NCI-H82 treated with DMSO at 0.1 percent for 48 hours (cell line): ENCODE data around the gene M6PR.

Source experiments
- DNase-seq: peaks from one replicate; lab custom pipeline; 2025; ENCODE audit not compliant: unreplicated experiment; lab: John Stamatoyannopoulos, UW

The M6PR gene

DNA sequence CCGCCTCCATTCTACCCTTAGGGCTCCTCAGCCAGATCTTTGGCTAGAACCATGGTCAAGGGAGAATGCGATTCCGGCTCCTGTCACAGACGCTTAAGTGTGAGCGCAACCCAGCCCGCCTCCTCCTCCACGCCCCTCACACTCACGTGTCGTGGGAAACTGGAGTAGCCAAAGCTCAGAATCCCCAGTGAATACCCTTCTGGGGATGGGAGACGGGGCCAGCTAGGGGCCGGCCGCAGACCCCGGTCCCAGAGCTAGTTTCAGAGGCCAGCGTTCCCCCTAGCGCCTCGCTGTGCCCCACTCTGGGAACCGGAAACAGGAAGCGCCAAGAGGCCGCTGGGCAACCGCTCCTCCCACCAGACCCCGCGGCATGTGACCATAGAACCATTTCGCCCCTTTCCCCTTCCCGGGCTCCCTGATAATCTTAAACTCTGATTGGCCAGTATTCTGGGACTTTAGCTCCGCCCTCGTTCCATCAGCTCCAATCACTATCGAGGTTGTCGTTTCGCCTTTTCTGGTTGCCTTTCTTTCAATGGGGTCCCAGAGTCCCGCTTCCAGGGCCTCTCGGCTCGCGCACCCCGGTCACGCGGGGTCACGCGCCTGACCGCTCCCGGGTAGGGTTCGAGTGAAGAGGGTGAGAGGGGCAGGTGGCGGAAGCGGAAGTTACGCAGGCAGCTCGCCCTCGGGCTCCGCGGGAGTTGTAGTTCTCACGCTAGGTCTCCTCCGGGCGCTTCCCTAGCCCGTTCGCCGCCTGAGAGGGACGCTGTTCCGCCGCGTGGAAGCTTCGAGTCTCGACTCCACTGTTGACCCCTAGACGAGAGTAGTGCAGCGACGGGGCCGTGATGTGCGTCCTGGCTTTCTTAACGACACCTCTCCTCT, at the start of gene M6PR:
TSS of gene M6PR (minus strand) at position 304 of the 879 bp plus-strand sequence. CDS start 3,241 bp downstream, outside the sequence.
- DNase-seq = peak; percentile 96

GRCh38 chr12:8996682-8997405, 47.4 kb upstream of the M6PR start:
- no peak for DNase-seq

DNA sequence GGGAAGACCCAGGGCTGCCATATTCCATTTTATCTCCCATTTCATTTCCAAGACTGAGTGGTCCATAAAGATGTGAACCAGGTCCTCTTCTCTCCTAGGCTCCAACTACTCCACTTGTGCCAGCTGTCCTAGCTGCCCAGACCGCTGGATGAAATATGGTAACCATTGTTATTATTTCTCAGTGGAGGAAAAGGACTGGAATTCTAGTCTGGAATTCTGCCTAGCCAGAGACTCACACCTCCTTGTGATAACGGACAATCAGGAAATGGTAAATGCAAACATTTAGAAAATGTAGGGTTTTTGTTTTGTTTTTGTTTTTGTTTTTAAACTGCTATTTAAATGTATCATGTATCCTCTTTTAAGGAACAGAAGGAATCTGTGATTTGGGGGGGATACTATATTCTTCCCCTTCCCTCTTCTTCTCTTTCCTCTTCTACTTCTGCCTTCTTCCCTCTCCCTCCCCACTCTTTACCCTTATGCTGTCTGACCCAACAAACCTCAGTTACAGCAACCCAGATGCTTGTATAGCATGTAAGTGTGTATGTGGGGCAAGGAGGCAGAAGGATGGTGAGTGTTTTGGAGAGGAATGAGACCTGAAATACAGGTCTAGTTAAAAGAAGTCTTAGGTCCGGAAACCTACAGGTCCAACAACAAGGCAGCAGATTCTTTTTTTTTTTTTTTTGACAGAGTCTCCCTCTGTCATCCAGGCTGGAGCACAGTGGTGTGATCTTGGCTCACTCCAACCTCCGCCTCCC, 45.8 kb upstream of the M6PR start:
- no peak for DNase-seq

DNA sequence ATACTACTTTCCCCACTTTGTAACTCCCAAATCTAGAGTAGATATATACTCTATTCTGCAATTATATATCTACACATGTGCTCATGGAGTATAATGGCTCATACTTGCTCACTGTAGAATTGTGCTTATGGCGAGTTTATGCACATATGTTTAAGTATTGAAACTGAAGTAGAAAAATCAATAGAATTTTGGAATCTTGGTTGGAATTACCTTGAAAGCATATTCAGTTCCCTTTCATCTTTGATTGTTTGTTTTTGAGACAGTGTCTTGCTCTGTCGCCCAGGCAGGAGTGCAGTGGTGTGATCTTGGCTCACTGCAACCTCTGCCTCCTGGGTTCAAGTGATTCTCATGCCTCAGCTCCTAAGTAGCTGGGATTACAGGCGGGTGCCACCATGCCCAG, 44.4 kb upstream of the M6PR start:
- no peak for DNase-seq

- DNase-seq = no peak
These were observed 42.2 kb upstream of the M6PR start for GRCh38 chr12:8991371-8992345.

DNA sequence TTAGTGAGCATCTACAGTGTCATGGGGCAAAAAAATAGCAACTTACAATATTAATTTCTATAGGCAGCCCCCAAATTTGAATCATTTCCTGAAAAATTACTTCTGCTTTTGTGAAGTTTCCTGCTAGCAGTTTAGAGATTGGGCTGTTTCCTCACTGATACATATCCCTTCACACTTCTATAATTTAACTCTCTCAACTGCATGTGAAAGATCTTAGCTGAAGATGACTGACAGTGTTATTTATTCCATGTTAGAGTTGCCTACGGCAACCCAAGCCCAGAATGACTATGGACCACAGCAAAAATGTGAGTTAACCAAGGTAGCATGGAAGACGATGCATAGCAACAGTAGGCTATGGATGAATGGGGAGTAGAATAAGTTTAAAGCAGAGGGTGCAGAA, 40.0 kb upstream of the M6PR start, which contains the start of gene KLRG1:
TSS of gene KLRG1 (plus strand) at position 134 of the 400 bp plus-strand sequence. CDS start at position 224, 90 bp downstream.
- no peak for DNase-seq

DNA sequence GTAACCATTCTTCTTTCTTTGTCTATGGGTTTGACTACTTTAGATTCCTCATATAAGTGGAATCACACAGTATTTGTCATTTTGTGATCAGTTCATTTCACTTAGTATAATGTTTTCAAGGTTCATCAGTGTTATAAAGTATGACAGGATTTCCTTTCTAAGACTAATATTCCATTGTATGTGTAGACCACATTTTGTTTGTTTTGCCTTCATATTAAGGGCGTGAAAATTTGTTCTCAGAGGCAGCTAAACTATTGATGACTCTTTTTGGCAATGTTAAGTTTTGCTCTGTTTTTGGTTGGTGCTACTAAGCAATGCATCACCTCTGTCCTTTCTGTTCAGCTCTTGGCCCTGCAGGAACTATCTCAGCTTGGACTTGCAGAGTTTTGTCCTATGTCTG, 38.2 kb upstream of the M6PR start:
- no peak for DNase-seq

DNA sequence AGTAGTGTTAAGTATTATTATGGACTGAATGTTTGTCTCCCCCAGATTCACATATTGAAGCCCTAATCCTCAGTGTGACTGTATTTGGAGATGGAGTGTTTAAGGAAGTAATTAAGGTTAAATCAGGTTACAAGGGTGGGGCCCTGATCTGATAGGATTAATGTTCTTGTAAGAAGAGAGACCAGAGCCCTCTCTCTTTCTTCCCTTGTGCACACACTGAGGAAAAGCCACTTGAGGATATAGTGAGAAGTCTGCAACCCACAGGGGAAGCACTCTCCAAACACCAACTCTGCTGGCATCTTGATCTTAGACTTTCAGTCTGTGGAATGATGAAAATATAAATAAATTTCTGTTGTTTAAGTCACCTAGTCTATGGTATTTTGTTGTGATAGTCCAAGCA, 37.7 kb upstream of the M6PR start:
- peak; percentile 90 for DNase-seq

DNA sequence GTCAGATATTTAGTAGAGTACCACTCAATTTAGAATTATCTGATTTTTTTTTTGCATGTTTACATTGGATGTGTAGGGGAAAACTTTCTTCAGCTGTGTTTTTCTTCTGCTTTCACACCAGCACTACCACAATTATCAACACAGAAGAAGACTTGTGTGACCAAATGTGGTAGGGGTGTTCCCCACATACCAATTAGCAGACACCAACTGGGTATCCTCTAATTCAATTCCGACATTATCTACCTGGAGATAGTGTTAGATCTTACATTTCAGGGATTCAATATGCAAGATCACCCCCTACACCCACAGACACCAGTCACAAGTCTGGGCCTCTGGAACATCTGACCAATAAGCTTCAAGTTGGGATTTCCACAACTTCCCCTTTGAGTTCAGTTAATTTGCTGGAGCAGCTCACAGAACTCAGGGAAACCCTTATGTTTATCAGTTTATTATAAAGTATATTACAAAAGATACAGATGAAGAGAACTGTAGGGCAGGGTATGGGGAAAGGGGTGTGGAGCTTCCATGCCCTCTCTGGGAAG, 35.8 kb upstream of the M6PR start:
- no peak for DNase-seq

DNA sequence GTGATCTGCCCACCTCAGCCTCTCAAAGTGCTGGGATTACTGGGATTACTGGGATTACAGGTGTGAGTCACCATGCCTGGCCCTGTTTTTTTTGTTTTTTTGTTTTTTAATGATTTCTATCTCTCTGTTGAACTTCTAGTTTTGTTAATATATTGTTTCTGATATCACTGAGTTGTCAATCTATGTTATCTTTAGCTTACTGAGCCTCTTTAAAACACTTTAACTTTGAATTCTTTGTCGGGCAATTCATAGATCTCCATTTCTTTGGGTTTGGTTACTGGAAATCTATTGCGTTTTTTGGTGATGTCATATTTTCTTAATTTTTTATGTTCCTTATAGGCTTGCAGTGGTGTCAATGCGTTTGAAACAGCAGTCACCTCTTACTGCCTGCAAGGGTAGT, 30.7 kb upstream of the M6PR start:
- no peak for DNase-seq

GRCh38 chr12:8970432-8970831, 21.0 kb upstream of the M6PR start:
- no peak for DNase-seq

GRCh38 chr12:8969861-8970411, 20.5 kb upstream of the M6PR start:
- no peak for DNase-seq

DNA sequence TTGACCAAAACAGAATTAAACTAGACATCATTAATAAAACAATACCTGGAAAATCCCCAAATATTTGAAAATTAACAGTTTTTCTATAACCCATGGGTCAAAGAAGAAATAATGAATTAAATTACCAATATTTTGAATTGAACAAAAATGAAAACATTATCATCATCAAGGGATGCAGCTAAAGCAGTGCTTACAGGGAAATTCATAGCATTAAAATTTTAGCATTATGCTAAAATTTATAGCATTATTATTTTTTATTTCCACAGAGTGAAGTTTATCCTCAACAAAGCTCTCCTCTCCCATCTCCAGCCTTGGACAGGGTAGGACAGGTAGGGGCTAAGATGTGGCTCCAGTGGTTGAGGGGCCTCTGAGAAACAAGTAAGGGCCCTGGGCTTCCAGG, 19.3 kb upstream of the M6PR start:
- DNase-seq = no peak

DNA sequence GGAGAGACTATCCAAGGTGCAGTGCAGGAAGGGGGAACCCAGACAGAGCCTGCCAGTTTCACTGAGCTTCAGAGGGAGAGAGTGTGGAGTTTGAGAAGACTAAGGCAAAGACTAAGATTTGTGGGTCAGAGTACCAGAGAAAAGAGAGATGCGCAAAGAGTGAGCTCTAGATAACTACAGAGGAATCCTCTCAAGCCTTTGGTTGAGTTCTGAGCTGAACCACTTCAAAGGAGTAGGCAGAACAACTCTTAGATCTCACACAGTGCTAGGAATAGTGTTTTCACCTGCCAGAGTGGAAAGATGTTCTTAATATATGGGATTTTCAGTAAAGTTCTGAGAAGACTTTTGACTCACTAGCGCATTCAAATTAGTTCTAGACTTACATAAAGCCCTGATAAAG, 10.7 kb upstream of the M6PR start:
- DNase-seq = no peak

DNA sequence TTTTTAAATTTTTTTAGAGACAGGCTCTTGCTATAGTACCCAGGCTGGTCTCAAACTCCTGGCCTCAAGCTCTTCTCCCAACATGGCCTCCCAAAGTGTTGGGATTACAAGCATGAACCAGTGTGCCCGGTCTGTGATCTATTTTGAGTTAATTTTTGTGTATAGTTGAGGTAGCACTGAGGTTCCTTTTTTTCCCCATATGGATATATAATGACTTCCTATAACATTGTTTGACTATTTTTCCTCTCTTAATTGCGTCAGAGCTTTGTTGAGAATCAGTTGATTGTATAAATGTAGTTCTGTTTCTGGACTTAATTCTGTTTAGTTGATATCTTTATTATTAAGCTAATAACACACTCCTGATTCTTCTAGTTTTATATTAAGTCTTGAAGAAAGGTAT, 8.6 kb upstream of the M6PR start:
- no peak for DNase-seq

DNA sequence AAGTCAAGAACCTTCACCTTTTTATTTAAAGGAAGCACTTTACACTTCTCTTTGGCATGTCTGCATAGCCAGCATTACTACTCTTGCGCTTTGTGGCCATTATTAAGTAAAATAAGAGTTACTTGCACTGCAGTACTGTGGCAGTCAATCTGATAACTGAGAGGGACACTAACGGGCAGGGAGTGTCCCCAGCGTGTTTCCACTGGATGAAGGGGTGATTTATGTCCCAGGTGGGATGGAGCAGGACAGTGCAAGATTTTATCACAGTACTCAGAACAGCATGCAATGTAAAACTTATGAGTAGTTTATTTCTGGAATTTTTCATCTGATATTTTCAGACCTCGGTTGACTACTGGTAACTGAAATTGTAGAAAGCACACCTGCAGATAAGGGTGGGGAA, 8.1 kb upstream of the M6PR start:
- no peak for DNase-seq

DNA sequence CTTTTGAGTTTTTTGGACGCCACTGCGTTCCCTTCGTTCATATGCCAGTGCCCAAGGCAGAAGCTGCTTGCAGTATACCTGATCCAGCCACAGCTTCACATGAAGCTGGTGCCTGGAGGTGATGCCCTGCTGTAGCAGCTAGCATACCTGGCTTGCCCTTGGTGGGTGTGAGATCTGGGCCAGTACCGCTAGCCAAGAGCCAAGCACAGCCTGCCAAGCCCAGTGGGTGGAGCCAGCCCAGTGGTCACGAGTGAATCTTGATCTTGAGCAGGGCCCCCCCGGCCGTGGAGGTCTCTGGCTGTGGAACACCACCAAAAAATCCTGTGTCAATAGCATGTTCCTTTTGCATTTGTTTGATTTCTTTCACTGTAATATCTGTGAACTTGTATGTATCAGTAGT, 7.3 kb upstream of the M6PR start:
- no peak for DNase-seq

DNA sequence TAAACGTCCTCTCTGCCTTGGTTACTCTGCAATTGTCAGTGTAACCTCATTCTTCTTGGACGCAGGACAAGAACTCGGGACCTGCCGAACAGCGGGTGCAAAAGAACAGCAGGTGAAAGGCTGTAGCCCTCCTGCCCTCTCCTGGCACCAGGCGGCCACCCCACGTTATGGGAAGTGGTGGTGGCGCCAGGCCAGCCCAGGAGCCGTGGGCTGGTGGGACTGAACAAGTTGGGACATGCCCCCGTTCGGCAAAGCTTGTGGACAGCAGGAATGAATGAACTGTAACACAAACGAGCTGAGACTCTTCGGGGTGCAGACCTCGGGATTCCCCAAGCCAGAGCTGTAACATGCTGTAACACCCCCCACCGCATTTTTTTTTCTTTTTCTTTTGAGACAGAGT, 6.6 kb upstream of the M6PR start:
- DNase-seq = no peak

DNA sequence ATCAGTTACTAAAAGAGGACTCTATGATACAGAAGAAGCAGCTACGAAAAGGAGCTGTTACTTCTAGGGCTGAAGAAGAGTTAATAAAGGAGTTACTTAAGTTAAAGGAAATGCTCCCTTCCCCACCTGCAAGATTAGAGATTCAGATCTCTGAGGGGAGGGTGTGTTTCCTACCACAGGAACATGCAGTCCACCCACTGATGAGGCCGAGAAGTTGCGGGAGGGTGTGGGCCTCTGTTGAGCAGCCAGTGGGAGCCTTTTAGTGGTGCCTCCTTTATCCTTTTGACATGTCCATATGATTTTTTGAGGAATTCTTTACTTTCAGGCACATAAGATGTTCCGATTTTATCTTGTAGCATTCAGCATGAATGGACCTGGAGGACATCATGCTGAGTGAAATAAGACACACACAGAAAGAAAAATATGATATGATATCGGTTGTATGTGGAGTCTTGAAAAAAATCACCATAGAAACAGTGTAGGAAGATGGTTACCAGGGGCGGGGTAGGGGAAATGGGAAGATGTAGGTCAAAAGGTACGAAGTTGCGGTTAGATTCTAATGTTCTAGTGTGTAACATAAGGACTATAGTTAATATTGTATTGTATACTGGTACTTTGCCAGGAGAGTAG, 4.4 kb upstream of the M6PR start:
- DNase-seq = no peak
